Fibroblast of peridontal ligament (primary cell): Measurements from ENCODE around the gene ALAS1.

Experiments used
- DNase-seq: peaks from one replicate; pipeline ENCODE4 v3.0.0-alpha.2; 2010; ENCODE audit errors: extremely low read depth

The ALAS1 gene

GRCh38 chr3:52233968-52234367, 36.0 kb downstream of the ALAS1 start:
- no peak for DNase-seq

GRCh38 chr3:52234516-52235447, 36.8 kb downstream of the ALAS1 start:
- no peak for DNase-seq

GRCh38 chr3:52236424-52236886, 38.5 kb downstream of the ALAS1 start:
- no peak for DNase-seq

GRCh38 chr3:52237006-52237656, 39.2 kb downstream of the ALAS1 start:
- no peak for DNase-seq

- peak; percentile 82 for DNase-seq
Measured at GRCh38 chr3:52237657-52238172, 39.8 kb downstream of the ALAS1 start.

- DNase-seq: no peak
Measured at GRCh38 chr3:52238193-52238760, 40.3 kb downstream of the ALAS1 start.

GRCh38 chr3:52238761-52239701, 41.1 kb downstream of the ALAS1 start, which contains the start of gene TWF2:
TSS of gene TWF2 (minus strand) at chr3:52239158. CDS start at chr3:52239016, 142 bp downstream.
- peak; percentile 63 for DNase-seq

- DNase-seq: peak; percentile 97
Measured at GRCh38 chr3:52240059-52240885, 42.3 kb downstream of the ALAS1 start.

- DNase-seq: no peak
Measured at GRCh38 chr3:52240886-52241370, 43.0 kb downstream of the ALAS1 start.

GRCh38 chr3:52242039-52242438, 44.1 kb downstream of the ALAS1 start:
- no peak for DNase-seq

GRCh38 chr3:52243791-52244628, 46.0 kb downstream of the ALAS1 start:
- no peak for DNase-seq

- DNase-seq: peak; percentile 30
Measured at GRCh38 chr3:52245322-52246263, 47.6 kb downstream of the ALAS1 start, which contains the start of gene PPM1M. TSS of gene PPM1M (plus strand) at chr3:52245759. CDS start at chr3:52245825, 66 bp downstream.

GRCh38 chr3:52246264-52246620, 48.3 kb downstream of the ALAS1 start:
- DNase-seq: no peak

GRCh38 chr3:52246728-52247408, 48.9 kb downstream of the ALAS1 start:
- no peak for DNase-seq

GRCh38 chr3:52247409-52248164, 49.6 kb downstream of the ALAS1 start:
- no peak for DNase-seq

GRCh38 chr3:52248165-52248541, 50.2 kb downstream of the ALAS1 start:
- no peak for DNase-seq
